HG03175 (cell line): ENCODE data around the gene FANCF.

Experiments used
- ATAC-seq: cut with Tn5 transposase; IDR thresholded peaks from one replicate; pipeline ENCODE4 v1.9.1; 2021; ENCODE audit warnings: mild to moderate bottlenecking, moderate library complexity; ENCODE audit not compliant: unreplicated experiment

The FANCF gene

DNA sequence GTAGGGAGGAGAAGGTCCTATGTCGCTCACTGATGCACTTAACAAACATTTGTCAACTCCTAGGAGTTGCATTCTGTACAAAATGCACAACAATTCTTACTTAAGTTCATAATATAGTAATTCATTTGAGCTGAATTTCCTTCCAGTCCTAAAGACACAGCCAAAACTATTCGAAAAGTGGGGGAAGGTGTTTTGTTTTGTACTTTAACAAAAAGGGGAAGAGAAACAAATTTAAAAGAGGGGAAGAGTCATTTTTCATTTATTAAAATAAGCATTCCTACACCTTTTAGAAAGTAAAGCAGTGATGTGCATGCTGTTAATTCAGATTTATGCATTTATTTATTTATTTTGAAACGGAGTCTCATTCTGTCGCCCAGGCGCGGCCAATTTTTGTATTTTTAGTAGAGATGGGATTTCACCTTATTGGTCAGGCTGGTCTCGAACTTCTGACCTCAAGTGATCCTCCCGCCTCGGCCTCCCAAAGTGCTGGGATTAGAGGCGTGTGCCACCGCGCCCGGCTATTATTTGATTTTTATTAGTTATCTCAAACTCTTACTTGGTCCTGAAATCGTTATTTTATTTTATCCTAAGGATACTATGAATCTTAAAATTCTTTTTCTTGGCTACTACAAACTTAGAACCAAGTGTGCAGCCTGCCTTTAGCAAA, 1.1 kb upstream of the FANCF start:
- ATAC-seq, result no peak

- ATAC-seq, result peak; percentile 55
Measured at GRCh38 chr11:22624742-22625447, 728 bp downstream of the FANCF start.

DNA sequence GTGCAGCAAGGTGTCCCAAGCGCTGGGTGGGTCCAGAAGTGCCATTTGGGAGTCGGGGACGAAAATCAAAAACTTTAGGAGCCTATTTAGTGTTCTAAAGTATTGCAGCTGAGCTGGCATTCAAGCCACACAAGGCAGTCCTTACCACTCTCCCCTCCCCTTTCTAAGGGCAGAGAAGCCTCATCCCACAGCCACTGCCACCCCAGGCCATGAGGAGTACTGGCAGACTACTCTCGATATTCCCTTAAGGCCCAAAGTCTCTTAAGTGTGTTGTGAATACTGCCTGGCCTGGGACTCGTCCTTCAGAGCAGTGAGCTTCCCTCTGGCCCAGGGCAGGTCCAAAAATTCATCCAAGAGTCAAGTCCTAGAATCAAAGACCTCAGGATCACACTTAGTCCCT, 7.8 kb downstream of the FANCF start:
- ATAC-seq, result no peak

GRCh38 chr11:22603933-22604332, 21.7 kb downstream of the FANCF start:
- no peak for ATAC-seq

GRCh38 chr11:22602504-22602903, 23.1 kb downstream of the FANCF start:
- ATAC-seq, result no peak

DNA sequence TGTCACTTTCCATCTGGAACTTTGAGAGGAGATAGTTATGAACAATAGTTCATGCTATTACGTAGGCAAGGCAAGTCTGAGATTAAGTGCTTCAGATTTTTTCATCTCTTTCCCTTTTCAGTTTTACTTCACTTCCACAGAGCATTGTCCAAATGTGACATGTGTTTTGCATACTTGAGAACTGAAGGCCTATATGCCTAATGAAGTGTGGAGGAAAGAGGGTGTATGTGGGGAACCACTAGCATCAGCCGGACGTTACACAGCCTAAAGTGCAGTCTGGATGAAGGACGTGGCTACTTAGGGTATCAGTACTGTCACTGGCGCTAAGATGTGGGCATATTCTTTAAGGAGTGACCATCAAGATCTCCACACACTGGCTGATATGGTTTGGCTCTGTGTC, 26.2 kb downstream of the FANCF start:
- no peak for ATAC-seq

DNA sequence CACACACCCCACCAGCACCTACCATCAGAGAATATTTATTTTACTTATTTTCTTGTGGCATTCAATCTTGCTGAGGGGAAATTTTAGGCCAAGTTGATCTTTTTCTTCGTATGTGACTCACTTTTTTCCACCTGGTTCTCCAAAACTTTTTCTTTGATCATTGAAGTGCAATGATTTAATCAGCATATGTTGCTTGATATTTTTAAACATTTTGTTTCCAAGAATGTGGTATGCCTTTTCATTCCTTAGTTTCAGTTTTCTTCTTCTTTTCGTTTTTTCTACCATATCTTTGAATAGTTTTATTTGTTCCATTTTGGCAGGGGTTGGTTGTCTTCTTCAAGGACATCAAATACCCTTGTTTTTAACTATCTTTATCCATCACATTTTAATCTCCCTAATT, 28.6 kb downstream of the FANCF start:
- ATAC-seq, result no peak

DNA sequence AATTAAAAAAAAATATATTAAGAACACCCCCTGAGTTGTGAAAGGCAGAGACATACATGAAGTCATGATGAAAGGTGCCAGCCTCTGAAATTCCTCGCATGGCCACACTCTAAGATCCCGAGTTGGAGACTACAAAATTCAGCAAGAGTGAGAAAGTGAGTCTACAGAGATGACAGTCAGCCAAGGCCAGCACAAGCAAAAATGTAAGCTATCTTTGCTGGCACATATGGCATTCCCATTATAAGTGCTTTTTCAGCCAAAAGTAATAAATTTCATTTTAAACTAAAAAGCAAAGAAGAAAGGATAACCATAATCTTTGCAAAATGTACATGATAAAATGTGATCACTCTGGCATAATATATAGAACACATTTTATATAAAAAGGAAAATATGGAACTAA, 40.6 kb downstream of the FANCF start:
- ATAC-seq, result no peak

DNA sequence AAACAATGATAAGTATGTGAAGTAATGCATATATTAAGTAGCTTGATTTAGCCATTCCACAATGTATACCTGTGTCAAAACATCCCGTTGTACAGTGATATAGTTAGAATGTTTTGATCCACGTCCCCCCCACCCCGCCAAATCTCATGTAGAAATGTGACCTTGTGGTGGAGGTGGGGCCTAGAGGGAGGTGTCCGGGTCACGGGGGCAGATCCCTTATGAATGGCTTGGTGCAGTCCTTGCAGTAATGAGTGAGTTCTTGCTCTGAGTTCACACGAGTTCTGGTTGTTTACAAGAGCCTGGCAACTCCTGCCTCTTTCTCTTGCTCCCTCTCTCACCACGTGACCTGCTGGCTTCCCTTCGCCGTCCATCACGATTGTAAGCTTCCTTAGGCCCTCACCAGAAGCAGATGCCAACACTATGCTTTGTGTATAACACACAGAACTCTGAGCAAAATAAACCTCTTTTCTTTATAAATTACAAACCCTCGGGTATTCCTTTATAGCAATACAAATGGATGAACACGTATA, 41.6 kb downstream of the FANCF start:
- ATAC-seq, result no peak

GRCh38 chr11:22582151-22582410, 43.5 kb downstream of the FANCF start:
- no peak for ATAC-seq

GRCh38 chr11:22581354-22582150, 44.1 kb downstream of the FANCF start:
- no peak for ATAC-seq

- peak; percentile 64 for ATAC-seq
Measured at GRCh38 chr11:22577854-22578253, 47.8 kb downstream of the FANCF start.
